Measurements from ENCODE around the gene PIK3C2G. TPM values are rescaled to one million over a fixed set of nuclear protein-coding genes. Genes with fewer than 3 reads are reported as not detected.

The PIK3C2G gene
- polyA plus RNA-seq, 1 experiment = not detected

DNA sequence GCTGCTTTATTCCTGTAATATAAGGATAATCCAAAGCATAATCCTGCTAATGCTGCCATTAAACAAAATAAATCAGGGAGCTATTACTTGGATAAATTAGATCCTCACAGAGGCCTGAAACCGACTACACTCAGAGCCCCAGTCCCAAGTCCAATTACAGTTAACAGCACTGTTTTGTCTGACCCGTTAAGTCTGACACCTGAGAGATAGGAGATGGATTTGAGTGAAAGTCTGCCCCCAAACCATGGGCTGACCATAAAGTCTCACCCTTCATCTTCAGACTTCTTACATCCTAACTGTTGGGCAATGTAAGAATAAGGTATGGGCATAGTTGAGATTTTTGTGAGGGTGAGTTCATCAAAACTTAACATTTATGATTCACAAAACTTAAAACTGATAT is 294.8 kb downstream of the PIK3C2G start:
- ChIA-PET POLR2A (no interaction called here), CTCF (no interaction called here)
- H3K27me3 ChIP-seq (ENCODE audit: control insufficient read depth, insufficient read depth, low read length) = no peaks in the 10 kb centered on the region
- H3K27ac ChIP-seq (ENCODE audit: low read depth, low read length) = no peak overlapping the region
- TF ChIP-seq, protein P1, sequence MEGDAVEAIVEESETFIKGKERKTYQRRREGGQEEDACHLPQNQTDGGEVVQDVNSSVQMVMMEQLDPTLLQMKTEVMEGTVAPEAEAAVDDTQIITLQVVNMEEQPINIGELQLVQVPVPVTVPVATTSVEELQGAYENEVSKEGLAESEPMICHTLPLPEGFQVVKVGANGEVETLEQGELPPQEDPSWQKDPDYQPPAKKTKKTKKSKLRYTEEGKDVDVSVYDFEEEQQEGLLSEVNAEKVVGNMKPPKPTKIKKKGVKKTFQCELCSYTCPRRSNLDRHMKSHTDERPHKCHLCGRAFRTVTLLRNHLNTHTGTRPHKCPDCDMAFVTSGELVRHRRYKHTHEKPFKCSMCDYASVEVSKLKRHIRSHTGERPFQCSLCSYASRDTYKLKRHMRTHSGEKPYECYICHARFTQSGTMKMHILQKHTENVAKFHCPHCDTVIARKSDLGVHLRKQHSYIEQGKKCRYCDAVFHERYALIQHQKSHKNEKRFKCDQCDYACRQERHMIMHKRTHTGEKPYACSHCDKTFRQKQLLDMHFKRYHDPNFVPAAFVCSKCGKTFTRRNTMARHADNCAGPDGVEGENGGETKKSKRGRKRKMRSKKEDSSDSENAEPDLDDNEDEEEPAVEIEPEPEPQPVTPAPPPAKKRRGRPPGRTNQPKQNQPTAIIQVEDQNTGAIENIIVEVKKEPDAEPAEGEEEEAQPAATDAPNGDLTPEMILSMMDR (IDR thresholded peaks at IDR 0.05; ENCODE audit: low read depth, low read length) = no peak
- no peak overlapping the region for H3K4me3 ChIP-seq (ENCODE audit: low read depth, low read length)
- DNase-seq (ENCODE audit: low read depth, low spot score) = no peak
- no peaks in the 10 kb centered on the region for H3K9me3 ChIP-seq (ENCODE audit: control insufficient read depth, insufficient read depth, low read length)

DNA sequence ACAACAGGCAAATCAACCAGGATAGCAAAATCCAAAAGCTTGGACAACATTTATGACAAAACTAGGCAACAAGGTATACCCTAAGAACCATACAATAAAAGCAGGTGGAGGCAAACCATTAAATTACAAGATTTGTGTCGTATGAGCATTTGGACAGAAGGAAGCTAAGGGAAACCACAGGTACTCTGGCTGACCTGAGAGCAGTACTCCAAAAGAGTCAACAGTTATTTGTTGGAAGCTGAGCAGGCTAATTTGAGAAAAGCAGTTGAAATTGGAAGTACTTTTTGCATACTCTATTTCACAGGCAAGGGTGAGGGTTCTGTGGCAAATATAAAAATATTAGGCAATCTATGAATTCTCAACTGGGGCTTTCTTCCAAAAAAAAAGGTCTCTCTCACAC is 297.9 kb downstream of the PIK3C2G start:
- no peaks in the 10 kb centered on the region for H3K27me3 ChIP-seq (ENCODE audit: control insufficient read depth, insufficient read depth, low read length)
- no peak overlapping the region for H3K27ac ChIP-seq (ENCODE audit: low read depth, low read length)
- no peaks in the 10 kb centered on the region for H3K9me3 ChIP-seq (ENCODE audit: control insufficient read depth, insufficient read depth, low read length)
- no peak overlapping the region for H3K4me3 ChIP-seq (ENCODE audit: low read depth, low read length)
- ChIA-PET CTCF (no interaction called here), POLR2A (no interaction called here)
- DNase-seq (ENCODE audit: low read depth, low spot score) = no peak
- TF ChIP-seq, protein P1 (IDR thresholded peaks at IDR 0.05; ENCODE audit: low read depth, low read length) = no peak

DNA sequence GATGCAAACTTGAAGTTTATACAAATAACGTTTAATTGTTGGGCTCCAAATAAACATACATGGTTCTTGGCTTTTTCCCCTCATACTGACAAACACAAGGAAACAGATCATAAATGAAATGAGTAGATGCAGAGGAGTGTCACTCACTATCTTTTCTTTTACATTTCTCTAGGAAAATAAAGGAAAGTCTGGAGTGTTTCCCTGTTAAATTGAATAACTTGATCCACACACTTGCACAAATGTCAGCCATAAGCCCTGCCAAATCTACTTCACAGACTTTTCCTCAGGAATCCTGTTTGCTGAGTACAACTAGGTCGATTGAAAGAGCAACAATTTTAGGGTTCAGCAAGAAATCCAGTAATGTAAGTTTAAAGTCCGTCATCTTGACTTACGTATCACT is 301.2 kb downstream of the PIK3C2G start:
- POLR2A ChIA-PET = no interaction called here

DNA sequence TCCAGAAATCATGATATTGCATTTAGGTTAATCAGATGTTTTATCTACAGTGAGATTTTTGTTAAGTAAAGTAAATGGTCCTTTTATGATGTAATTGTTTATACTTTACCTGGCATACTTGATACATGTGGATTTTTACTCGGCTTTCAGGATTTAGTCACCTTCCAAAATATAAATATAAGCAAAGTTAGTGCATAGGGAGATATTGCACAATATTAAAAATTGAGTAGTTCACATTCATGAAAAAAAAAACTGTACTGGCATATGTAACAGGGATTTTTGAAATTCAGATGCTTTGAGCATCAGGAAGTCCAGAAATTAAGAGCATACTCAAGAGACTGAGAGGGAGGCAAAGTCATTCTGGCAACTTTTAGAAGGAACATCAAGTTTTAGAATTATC is 303.0 kb downstream of the PIK3C2G start:
- POLR2A ChIA-PET = no interaction called here
- CTCF ChIA-PET = no interaction called here

More for the DNA sequence above, 301.2 kb downstream of the PIK3C2G start:
- Histone ChIP-seq H3K4me3 (ENCODE audit: low read depth, low read length) (no peak overlapping the region), H3K27me3 (ENCODE audit: control insufficient read depth, insufficient read depth, low read length) (no peaks in the 10 kb centered on the region), H3K27ac (ENCODE audit: low read depth, low read length) (no peak overlapping the region), H3K9me3 (ENCODE audit: control insufficient read depth, insufficient read depth, low read length) (no peaks in the 10 kb centered on the region)
- CTCF ChIA-PET = no interaction called here
- TF ChIP-seq, protein P1 (IDR thresholded peaks at IDR 0.05; ENCODE audit: low read depth, low read length) = no peak
- no peak for DNase-seq (ENCODE audit: low read depth, low spot score)

DNA sequence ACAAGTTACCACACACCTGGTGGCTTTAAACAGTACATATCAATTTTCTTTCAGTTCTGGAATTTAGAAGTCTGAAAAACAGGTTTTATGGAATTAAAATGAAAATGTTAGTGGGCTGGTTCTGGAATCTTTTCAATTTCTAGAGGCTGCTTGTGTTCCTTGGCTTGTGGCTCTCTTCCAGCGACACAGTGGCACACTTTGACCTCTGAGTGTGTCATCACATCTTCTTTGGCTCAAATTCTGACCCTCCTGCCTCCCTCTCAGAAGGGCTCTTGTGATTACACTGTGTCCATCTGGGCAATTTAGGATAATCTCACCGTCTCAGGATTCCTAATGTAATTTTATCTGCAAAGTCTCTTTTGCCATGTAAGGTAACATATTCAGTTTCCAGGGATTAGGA is 306.5 kb downstream of the PIK3C2G start:
- Histone ChIP-seq H3K4me3 (ENCODE audit: low read depth, low read length) (no peak overlapping the region), H3K27ac (ENCODE audit: low read depth, low read length) (no peak overlapping the region), H3K27me3 (ENCODE audit: control insufficient read depth, insufficient read depth, low read length) (no peaks in the 10 kb centered on the region), H3K9me3 (ENCODE audit: control insufficient read depth, insufficient read depth, low read length) (no peaks in the 10 kb centered on the region)
- ChIA-PET CTCF (no interaction called here), POLR2A (no interaction called here)
- DNase-seq (ENCODE audit: low read depth, low spot score) = no peak
- TF ChIP-seq, protein P1 (IDR thresholded peaks at IDR 0.05; ENCODE audit: low read depth, low read length) = no peak

More for the DNA sequence above, 303.0 kb downstream of the PIK3C2G start:
- DNase-seq (ENCODE audit: low read depth, low spot score) = no peak
- H3K27me3 ChIP-seq (ENCODE audit: control insufficient read depth, insufficient read depth, low read length) = no peaks in the 10 kb centered on the region
- H3K4me3 ChIP-seq (ENCODE audit: low read depth, low read length) = no peak overlapping the region
- H3K9me3 ChIP-seq (ENCODE audit: control insufficient read depth, insufficient read depth, low read length) = no peaks in the 10 kb centered on the region
- no peak overlapping the region for H3K27ac ChIP-seq (ENCODE audit: low read depth, low read length)
- TF ChIP-seq, protein P1 (IDR thresholded peaks at IDR 0.05; ENCODE audit: low read depth, low read length) = no peak
